Stimulated activated CD4-positive, alpha-beta T cell treated with anti-CD3 and anti-CD28 coated beads, Interleukin-15, amount 100 ng/mL, for 48 hours (primary cell): ENCODE results near the gene NOVA1.

Source experiments
- DNase-seq, 2 donors: peaks; one replicate each; pipeline ENCODE4 v3.0.0-alpha.2; 2020; ENCODE audit warnings: low read depth in 2 of 2

The NOVA1 gene

DNA sequence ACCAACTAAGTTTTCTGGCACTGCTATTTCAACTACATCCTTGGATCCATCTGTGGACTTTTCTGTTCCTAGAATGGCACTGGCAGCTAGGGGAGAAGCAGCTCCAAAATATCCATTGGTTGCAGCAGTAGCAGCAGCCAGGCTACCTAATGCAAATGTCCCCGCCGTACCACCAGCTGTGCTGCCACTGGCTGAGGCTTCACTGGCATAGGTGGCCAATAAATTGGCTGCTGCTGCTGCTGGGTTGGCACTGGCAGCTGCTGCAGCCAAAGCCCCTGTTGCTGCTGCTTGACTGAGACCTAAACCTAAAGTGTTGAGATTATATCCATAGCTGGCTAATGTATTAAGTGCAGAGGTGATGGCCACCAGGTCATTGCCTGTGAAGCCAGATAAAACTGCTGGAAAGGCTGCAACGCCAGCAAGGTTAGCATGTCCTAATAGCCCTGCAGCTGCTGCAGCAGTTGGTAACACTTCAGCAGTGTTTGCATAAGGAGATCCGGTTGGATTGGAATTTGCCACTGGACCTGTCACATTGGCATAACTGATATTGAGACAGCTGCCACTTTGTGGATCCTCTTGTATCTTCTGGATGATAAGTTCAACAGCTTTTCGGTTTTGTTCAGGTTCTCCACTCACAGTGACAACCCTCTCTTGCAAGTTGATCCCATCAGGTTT lies 149.5 kb downstream of the NOVA1 start:
- no peak for DNase-seq

DNA sequence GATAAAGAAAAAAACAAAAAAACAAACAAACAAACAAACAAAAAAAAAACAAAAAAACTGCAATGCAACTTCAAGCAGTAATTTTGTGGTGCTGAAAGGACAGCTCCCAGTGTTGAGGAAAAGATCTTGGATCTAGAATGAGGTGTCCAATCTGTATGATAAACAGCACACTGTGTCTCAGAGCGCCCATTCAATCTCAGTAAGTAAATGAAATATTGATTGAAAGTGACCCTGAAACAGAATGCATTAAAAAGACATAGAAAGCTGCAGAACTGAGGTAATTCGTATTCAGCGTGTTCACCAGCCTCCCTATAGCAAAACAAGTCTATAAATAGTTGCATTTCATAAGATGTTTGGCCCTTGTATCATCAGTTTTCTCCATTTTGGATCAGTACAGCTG lies 153.0 kb downstream of the NOVA1 start:
- no peak for DNase-seq

DNA sequence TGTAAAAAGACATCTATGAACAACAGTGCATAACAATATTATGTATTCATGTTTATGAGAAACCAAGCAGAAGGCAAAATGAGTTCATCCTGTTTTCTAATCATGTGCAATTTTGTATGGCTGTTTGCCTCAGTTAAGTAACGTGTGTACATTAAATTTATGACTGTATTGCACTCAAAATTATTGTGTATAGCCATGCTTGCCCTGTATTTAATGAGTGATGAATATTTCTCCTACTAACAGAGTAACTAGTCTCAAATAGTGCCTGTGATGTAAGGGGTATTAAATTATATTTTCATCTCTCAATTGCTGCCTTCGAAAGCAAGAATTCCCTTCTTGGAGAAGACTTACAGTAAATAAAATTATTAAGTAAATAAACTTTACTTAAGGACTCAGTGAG lies 154.2 kb downstream of the NOVA1 start:
- no peak for DNase-seq

DNA sequence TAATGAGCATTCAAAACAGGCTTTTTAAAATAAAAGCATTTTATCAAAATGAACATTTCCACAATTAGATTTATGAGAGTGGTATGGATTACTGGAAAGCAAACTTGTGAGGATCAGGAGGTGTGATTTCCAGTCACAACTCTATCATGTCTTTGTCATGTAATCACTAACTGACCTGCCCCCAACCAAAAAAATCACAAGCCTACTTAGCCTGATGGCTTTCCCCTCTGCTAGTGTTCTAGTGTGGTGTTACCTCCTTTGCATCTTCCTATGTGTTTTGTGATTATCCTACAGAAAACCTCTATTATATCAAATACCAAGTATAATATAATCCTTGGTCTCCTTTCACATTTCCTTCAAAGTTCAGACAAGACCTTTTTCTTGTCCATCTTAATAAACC lies 168.6 kb downstream of the NOVA1 start:
- no peak for DNase-seq

DNA sequence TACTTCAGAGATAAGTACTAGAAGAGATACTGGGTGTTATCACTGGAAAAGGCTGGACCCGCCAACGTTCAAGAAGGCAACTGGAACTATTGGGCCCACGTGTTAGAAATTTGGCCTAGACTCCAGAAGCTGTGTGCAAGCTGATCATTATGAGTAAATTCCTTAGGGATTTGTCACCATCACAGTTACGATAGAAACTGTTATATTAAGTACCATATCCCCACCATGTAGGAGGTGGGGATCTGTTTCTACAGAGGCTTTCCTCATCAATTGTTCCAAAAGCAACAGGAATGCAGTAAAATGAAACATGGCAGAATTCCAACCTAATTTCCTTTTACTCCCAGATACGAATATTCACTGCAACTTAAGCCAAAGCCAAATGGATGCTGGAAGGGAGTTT lies 170.7 kb downstream of the NOVA1 start:
- no peak for DNase-seq

DNA sequence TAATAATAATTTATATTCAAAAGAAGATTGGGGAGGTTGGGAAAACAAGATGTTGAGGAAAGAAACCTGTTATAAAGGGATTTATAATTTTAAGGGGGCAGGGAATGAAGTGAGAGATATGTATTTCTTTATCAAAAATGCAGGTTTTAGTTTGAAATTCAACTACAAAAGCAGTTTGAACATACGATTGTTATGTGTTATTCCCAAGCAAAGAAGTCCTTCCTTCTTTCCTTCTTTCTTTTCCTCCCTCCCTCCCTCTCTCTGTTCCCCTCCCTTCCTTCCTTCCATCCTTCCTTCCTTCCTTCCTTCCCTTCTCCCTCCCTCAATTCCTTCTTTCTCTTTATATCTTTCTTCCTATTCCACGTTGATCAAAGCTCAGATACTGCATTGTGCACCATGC lies 173.3 kb downstream of the NOVA1 start:
- no peak for DNase-seq

DNA sequence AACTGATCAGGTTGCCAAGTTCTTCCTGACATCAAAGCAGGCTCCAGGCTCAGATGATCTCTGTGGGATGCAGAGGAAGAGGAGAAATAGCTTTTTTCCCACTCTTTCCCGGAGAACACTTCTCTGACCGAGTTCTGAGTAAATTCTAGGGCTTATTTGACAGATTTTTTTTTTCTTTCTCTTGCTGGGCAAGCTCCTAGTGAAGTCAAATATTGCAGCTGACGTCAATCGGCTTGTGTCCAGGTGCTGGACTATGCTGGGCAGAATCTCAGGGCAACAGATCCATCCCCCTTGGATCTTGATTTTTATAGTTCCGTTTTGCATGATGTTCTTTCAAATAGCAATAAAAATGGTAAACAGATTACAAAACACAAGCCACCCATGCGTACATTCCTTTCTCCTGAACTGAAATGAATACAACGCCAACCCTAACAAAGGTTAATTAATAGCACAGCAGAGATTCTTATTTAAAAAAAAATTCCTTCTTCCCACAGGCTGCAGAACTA lies 182.2 kb downstream of the NOVA1 start:
- DNase-seq = no peak

DNA sequence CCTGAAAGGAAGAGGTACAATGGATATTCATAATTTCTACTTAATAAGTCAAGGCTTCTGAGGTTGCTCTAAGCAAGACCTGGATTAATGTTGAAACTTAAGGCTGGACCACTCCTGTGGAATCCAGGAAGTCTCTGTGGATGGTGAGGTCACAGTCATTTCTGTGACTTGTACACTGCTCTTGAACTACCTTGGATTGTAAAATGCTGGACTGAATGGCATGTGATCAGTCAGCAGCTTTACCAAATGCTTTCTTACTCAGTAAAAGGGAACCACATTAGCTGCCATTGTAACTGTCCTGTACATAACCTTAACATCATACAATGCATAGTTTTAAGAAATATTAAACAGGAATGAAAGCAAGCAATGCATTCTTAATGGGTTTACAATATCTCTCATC lies 182.9 kb downstream of the NOVA1 start:
- DNase-seq = no peak

DNA sequence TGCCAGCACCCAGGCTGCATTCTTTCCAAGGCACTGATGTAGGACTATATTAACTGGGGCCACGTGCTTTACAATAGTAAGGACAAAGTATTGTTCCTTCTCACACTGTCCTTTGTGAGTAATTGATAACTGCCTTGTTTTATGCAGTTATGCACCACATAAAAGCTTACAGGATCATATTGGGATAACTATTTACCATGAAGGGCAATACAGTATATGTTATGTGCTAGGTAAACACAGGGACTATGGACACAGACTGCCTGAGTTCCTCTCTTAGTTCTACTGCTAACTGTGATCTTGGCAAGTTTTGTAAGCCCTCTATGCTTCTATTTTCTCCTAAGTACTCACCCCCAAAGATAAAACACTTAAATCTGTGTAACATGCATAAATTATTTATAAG lies 183.7 kb downstream of the NOVA1 start:
- no peak for DNase-seq

DNA sequence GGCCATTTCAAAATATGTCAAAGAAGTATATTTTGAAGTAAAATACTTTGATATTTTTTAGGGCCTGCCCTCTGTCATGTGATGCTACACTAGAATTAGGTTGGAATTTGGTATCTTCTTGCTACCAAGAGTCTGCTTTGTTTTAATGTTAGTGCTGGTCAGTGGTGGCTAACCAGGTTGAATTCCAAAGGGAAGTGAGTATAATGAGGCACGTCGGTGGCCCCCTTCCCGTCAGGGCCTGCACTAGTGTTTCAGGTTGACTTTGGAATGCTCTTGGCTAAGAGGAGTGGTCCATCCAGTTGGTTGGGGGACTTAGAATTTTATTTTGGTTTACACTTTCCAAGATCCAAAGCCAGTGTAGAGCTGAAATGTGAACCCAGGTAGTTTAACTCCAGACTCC lies 185.4 kb downstream of the NOVA1 start:
- no peak for DNase-seq

DNA sequence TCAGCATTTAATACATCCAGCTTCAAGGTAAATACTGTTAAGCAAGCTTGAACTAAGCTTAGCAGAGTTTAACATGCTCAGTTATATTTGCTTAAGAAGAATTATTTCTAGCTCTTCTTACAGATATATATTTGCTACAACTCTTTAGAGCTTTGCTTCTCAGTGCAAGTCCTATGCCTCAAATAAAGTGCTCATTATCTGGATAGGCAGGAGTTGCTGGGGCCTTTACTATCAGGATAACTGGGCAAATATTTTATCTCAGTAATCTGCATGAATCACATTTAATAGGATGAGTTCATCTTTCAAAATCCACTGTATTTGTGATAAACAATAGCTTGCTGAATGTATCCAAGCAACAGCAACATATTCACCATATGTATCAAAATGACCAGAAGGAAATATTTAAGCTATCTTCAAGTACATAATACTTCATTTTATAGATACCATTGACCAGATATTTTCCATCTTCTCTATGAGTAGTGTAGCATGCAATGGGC lies 187.6 kb downstream of the NOVA1 start:
- no peak for DNase-seq

DNA sequence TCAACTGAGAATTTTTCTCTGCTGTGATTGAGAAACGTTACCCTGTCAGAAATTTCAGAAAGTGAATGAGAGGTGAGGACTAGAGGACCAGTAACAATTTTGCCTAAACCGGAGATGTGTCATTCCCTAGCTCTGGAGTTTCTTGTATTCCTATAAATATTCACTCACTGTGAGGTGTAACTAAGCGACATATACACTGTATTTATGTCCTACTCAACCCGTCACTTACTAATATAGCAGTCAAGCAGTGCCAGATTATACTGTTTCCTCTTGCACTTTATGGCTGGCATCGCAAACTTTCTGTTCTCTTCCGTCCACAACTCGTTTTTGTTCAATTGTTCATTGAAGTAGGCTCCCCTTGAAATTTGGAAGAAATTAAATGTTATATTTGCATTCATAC lies 192.9 kb downstream of the NOVA1 start:
- no peak for DNase-seq

DNA sequence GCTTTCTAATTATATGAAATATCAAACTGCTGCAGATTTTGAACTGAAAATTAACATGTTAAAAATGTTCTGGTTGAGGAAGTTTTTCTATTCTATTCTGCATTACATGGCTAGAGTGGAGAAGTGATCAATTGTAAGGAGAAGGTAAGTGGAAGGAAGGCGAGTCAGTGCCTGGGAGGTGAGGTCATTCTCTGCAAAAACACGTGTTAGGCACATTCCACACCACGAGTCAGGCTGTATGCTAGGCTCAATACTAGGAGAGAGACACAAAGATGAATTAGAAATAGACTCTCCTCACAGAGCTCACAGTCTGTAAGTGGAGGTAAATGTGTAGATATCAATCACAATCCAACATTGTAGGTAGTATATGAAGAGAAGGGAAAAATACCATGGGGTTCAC lies 194.1 kb downstream of the NOVA1 start:
- no peak for DNase-seq

DNA sequence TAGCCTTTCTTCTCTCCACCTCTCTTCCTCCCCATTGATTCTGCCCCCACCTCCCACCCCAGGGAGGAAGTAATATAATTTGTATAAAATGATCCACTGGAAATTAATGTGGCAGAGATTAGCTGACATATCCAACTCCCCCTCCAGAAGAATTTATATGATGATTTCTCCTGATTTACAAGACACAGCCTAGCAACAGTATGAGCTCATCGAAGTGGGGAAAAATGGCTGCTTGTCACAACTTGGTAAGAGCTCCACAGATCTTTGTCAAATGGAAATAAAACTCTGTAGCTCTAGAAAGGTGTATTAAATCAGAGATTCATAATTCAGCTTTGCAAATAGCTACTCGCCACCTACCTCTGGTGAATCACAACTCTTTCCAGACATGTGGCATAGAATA lies 195.7 kb downstream of the NOVA1 start:
- no peak for DNase-seq

DNA sequence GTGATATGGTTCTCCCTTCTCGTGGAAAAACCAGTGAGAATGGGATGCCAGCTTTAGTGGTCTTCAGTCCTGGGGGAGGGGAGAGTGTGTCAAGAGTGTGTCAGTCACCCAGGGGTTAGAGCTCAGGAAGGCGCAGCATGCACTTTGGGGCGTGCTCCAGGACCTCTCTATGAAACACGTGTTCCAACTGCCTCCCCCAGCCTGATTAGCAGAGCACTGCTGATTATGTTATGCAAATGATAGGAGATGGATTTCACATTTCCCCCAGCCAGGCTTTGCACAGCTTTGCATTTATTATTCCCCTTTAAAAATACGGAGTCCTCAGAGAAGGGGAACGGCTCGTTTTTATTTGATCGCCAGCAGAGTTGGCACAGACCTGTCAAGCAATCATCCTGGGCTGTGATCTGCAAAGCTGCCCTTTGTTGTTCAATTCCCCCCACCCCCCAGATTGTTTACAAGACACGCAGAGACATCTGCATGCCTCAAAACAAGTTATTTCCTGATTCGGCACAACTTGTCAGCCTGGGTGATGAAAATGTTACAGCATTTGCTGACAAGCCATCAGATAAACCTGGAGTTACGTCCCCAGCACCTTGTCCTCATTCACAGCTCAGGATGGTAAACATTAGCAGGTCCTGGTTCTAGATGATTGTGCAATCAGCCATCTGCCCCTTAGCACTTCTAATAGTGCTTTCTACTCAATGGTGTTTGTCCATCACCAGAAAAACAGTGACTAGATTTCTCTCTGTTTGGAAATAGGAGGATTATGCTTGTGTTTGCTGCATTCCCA lies 196.5 kb downstream of the NOVA1 start:
- DNase-seq = no peak

DNA sequence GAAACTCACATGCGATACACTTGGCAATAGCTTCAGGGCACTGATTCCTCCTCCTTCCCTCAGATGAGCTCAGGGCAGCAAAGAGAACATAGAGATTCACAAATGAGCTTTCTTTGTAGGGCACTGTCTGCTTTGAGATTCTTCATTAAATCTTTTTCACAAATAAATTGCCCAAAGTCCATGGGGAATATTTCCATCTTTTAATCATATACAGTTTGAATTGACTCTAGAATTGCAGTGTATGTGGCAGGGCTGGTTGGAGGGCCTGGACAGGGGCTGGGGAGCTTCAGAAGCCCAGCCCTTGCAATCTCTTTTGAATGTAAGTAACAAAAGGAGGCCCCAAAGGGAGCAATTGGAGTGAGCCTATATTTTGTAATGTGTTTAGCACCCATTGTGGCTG lies 197.5 kb downstream of the NOVA1 start:
- DNase-seq = no peak

DNA sequence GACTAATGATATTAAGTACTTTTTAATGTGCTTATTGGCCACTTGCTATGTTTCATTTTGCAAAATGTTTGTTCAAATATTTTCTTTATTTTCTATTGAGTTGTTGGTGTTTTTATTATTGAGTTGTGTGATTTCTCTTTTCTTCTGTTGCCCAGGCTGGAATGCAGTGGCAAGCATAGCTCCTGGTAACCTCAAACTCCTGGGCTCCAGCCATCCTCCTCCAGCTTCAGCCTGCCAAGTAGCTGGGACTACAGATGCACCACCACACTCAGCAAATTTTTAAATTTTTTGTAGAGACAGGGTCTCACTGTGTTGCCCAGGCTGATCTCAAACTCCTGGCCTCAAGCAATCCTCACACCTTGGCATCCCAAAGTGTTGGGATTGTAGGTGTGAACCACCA lies 199.2 kb downstream of the NOVA1 start:
- DNase-seq = no peak
